GM21526 (cell line): ENCODE data around the gene LCE2C.

Source experiments
- ATAC-seq: cut with Tn5 transposase; IDR thresholded peaks from one replicate; pipeline ENCODE4 v1.9.1; 2021; ENCODE audit warnings: moderate library complexity; ENCODE audit not compliant: unreplicated experiment, low FRiP score

Gene LCE2C

DNA sequence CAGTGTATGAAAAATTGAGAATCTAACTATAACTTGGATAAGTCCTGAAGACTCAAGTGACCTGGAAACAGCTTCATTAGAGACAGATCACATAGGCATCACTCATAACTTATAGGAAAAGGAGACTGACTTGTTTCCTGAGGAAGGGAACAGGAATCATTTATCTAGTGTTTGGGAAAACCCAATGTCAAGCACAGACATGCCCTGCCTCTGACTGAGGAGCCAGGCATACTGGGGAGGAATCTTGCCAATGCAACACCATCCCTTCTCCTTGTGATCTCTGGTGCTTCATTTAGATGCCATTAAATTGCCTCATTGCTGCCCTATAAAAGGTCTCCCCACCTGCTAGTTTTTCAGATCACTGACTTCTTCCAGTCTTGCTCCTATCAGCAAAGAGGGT is 43.2 kb downstream of the LCE2C start:
- no peak for ATAC-seq

- no peak for ATAC-seq
These were observed 50.2 kb downstream of the LCE2C start for GRCh38 chr1:152725261-152725660.
